Endothelial cell of umbilical vein (primary cell): ENCODE data around the gene PLA2G5. TPM values are rescaled to one million over a fixed set of nuclear protein-coding genes. Genes with fewer than 3 reads are reported as not detected.

Source experiments
- BruUV-seq: library from RNA; stranded (reverse); fragments of 400-500 nt; replicated peaks from 2 replicates; lab custom pipeline; 2021; lab: Mats Ljungman, UMichigan
- CTCF ChIA-PET: fragments of 300-600, 350-600 bp; sonication (Branson Sonifier 250); formaldehyde crosslinking; loops from one replicate; lab custom pipeline; 2021; ENCODE audit warnings: antibody characterized with exemption, inconsistent platforms; lab: Charles Lee
- POLR2A ChIA-PET: fragments of 300-600, 350-600 bp; sonication (Branson Sonifier 250); formaldehyde crosslinking; loops from one replicate; lab custom pipeline; 2021; ENCODE audit warnings: antibody characterized with exemption, inconsistent platforms; lab: Charles Lee
- DNase-seq: peaks from one replicate; pipeline ENCODE4 v3.0.0-alpha.2; 2011; ENCODE audit warnings: low read depth, low spot score
- FAIRE-seq: peaks from 2 replicates; lab custom pipeline; 2011; peaks lifted over from hg19 to GRCh38; lab: Jason Lieb, UNC
- H2AFZ ChIP-seq: 2 replicates; pipeline ENCODE4 v1.6.0; 2012; ENCODE audit warnings: low read depth, low read length, control low read depth, inconsistent platforms
- H3K27ac ChIP-seq: 2 replicates; pipeline ENCODE4 v1.5.1; 2011; ENCODE audit warnings: low read depth, mild to moderate bottlenecking, control low read depth, low read length, moderate library complexity; ENCODE audit not compliant: insufficient read depth
- H3K27me3 ChIP-seq, 2 experiments: 2 replicates each; pipeline versions ENCODE4 v1.6.0 to v1.6.1; 2011; ENCODE audit warnings: low read length in 2 of 2, mixed read lengths in 1 of 2; ENCODE audit not compliant: control insufficient read depth in 2 of 2, insufficient read depth in 2 of 2
- H3K36me3 ChIP-seq, 2 experiments: 2 replicates in 1 of 2; 3 replicates in 1 of 2; pipeline ENCODE4 v1.5.1; 2011; ENCODE audit warnings: low read length in 2 of 2, mild to moderate bottlenecking in 1 of 2, moderate library complexity in 1 of 2; ENCODE audit not compliant: control insufficient read depth in 2 of 2, insufficient read depth in 2 of 2; ENCODE audit errors: extremely low read depth in 1 of 2
- H3K4me1 ChIP-seq: 3 replicates; pipeline ENCODE4 v1.5.1; 2011; ENCODE audit warnings: mild to moderate bottlenecking, low read length; ENCODE audit not compliant: control insufficient read depth, insufficient read depth; ENCODE audit errors: extremely low read depth
- H3K4me2 ChIP-seq: 2 replicates; pipeline ENCODE4 v1.6.1; 2011; ENCODE audit warnings: low read length, control low read depth, mixed read lengths; ENCODE audit not compliant: insufficient read depth
- H3K4me3 ChIP-seq, 3 experiments: fragments of 200-600 bp in 1 of 3; sonication (generic), shearing (Covaris generic) in 1 of 3; replicated peaks in 1 of 3; 2 replicates each; pipeline ENCODE4 v1.5.1; 2011 to 2016; ENCODE audit warnings: control low read depth in 3 of 3, low read length in 3 of 3, mild to moderate bottlenecking in 2 of 3, inconsistent platforms in 1 of 3, low read depth in 1 of 3, moderate library complexity in 1 of 3; ENCODE audit not compliant: insufficient read depth in 1 of 3
- H3K79me2 ChIP-seq: 2 replicates; pipeline ENCODE4 v1.6.0; 2012; ENCODE audit warnings: low read length, inconsistent platforms; ENCODE audit not compliant: control insufficient read depth, insufficient read depth
- H3K9ac ChIP-seq: replicated peaks from 2 replicates; pipeline ENCODE3; 2011; ENCODE audit warnings: low read length, control low read depth; ENCODE audit not compliant: insufficient read depth; ENCODE audit errors: extremely low read depth
- H3K9me1 ChIP-seq: replicated peaks from 3 replicates; pipeline ENCODE4 v1.6.0; 2011; ENCODE audit warnings: mild to moderate bottlenecking, low read length; ENCODE audit not compliant: control insufficient read depth, insufficient read depth; ENCODE audit errors: extremely low read depth
- H3K9me3 ChIP-seq: replicated peaks from 2 replicates; pipeline ENCODE4 v1.5.1; 2012; ENCODE audit warnings: low read length, inconsistent platforms; ENCODE audit not compliant: control insufficient read depth, insufficient read depth
- H4K20me1 ChIP-seq: replicated peaks from 2 replicates; pipeline ENCODE3; 2011; ENCODE audit warnings: mild to moderate bottlenecking, low read length; ENCODE audit not compliant: control insufficient read depth, insufficient read depth; ENCODE audit errors: extremely low read depth
- EZH2 ChIP-seq: IDR thresholded peaks from 2 replicates; pipeline ENCODE4 v1.6.1; 2012; ENCODE audit warnings: borderline replicate concordance, low read depth, mild to moderate bottlenecking, moderate library complexity, low read length, inconsistent platforms; ENCODE audit not compliant: severe bottlenecking
- FOS ChIP-seq: IDR thresholded peaks from 2 replicates; pipeline ENCODE4 v1.6.1; 2011; ENCODE audit warnings: mild to moderate bottlenecking, low read length, moderate library complexity, borderline replicate concordance; ENCODE audit not compliant: insufficient read depth
- JUN ChIP-seq: IDR thresholded peaks from 2 replicates; pipeline ENCODE4 v1.6.1; 2011; ENCODE audit warnings: borderline replicate concordance, low read depth; ENCODE audit not compliant: insufficient read length, insufficient read depth
- dilution Hi-C: fragments of 300-500 bp; cut with MboI; formaldehyde crosslinking; loops from one replicate; pipeline ENCODE4 v1.15.0; 2019; ENCODE audit warnings: low sequenced_read_pairs; ENCODE audit not compliant: extremely low pct_ligation_motif_present
- intact Hi-C: fragments of 100-400 bp; cut with micrococcal nuclease; formaldehyde crosslinking; loops from one replicate; pipeline ENCODE4 v1.10.0; 2022
- polyA plus RNA-seq, 4 experiments: library from polyadenylated mRNA; depleted of rRNA in 3 of 4; stranded (reverse) in 3 of 4; unstranded in 1 of 4; fragments of >200 nt; gene quantifications; 2 replicates each; pipeline versions ENCODE4 v1.2.1 to v1.2.3, GENCODE V29; 2011 to 2012; ENCODE audit warnings: missing spikeins in 1 of 4
- total RNA-seq: library from RNA; stranded (reverse); gene quantifications from 2 replicates; pipeline ENCODE4 v1.2.3, GENCODE V29; 2021

PLA2G5 gene
- total and polyA plus RNA-seq, 2 donors (not counting 3 experiments of a cell fraction or from before 2014, with no cell fraction given) = 0.06 TPM; not detected in 1

- Histone ChIP-seq H3K4me3 (no peak overlapping the region), H3K9me1 (no peaks in the 10 kb centered on the region), H3K36me3 (no peaks in the 10 kb centered on the region), H4K20me1 (no peaks in the 10 kb centered on the region), H3K79me2 (no peaks in the 10 kb centered on the region), H2AFZ (no peak overlapping the region), H3K4me1 (peaks cover 14% of the 10 kb centered on the region), H3K27ac (no peak overlapping the region), H3K4me2 (no peak overlapping the region), H3K27me3 (no peaks in the 10 kb centered on the region), H3K9me3 (no peaks in the 10 kb centered on the region), H3K9ac (no peak overlapping the region)
- FAIRE-seq = no peak
- ChIA-PET CTCF (no interaction called here), POLR2A (no interaction called here)
- intact Hi-C loops = no loop called here
- DNase-seq = no peak
- dilution Hi-C loops = no loop called here
- BruUV-seq = no TSS peak
- TF ChIP-seq FOS = no peak
These were observed 42.4 kb downstream of the PLA2G5 start for GRCh38 chr1:20112279-20113000.

DNA sequence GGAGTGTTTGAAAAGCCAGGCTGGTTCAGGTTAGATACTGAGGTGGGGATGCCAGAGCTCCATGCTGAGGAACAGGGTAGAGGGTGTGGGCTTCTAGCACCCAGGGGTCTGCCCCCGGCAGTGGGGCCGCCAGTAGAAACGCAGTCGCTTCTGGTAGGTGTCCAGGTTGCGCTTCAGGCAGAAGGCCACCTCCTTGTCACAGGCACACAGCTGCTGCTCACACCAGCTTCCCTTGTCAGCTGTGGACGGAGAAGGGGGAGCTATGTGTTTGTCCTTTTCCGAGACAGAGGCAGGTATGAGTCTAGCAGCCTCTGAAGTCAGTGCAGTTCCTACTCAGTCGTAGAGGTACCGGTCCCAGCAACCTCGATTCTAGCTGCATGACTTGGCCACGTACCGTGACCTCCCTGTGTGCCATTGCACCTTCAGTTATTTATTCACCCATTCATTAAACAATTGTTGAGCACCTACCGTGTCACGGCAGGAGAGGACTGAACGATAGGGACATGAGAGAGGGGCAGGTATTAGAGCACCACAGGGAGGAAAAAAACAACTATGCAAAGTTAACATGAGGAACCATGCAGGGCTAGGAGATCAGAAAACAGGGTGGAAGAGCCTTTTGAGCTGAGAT lies 44.1 kb downstream of the PLA2G5 start:
- H3K9me1 ChIP-seq = no peaks in the 10 kb centered on the region
- peaks cover 14% of the 10 kb centered on the region for H3K4me1 ChIP-seq
- H3K4me2 ChIP-seq = no peak overlapping the region
- no TSS peak for BruUV-seq
- DNase-seq (no peak), FAIRE-seq (no peak)
- no peak overlapping the region for H2AFZ ChIP-seq
- H3K9ac ChIP-seq = no peak overlapping the region
- dilution Hi-C loops = no loop called here
- ChIA-PET CTCF (interaction anchor here (0.8 to 2.2 kb wide), 3 partner anchors 33 to 231 kb away, joined by 3 to 9 read pairs (median 4); no protein-coding TSS in a partner anchor), POLR2A (no interaction called here)
- TF ChIP-seq JUN (no peak), EZH2 (no peak)
- H4K20me1 ChIP-seq = no peaks in the 10 kb centered on the region
- no peaks in the 10 kb centered on the region for H3K27me3 ChIP-seq
- H3K36me3 ChIP-seq = no peaks in the 10 kb centered on the region
- H3K4me3 ChIP-seq = no peak overlapping the region
- intact Hi-C loops = no loop called here
- H3K9me3 ChIP-seq = no peaks in the 10 kb centered on the region
- no peaks in the 10 kb centered on the region for H3K79me2 ChIP-seq
- no peak overlapping the region for H3K27ac ChIP-seq
